GM23338 (cell line): ENCODE data around the gene GARS1. TPM values are rescaled to one million over a fixed set of nuclear protein-coding genes. Genes with fewer than 3 reads are reported as not detected.

Experiments used
- ATAC-seq: fragments of 200-7000 bp; cut with Tn5 transposase; 3 replicates; pipeline ENCODE4 v1.9.1; 2020
- DNase-seq: peaks from one replicate; pipeline ENCODE4 v3.0.0-alpha.2; 2015; ENCODE audit warnings: low spot score
- H2AFZ ChIP-seq: fragments of 200-600 bp; sonication (generic); 2 replicates; pipeline ENCODE4 v1.8.0; 2016; ENCODE audit warnings: antibody characterized with exemption, mild to moderate bottlenecking, moderate library complexity
- H3F3A ChIP-seq: fragments of 200-600 bp; sonication (generic); replicated peaks from 2 replicates; pipeline ENCODE4 v1.8.0; 2017; ENCODE audit warnings: antibody characterized with exemption, mixed run types, low read depth
- H3K27ac ChIP-seq: fragments of 200-600 bp; sonication (generic); 2 replicates; pipeline ENCODE4 v1.6.1; 2016; ENCODE audit warnings: low read depth
- H3K27me3 ChIP-seq: fragments of 200-600 bp; sonication (generic); 2 replicates; pipeline ENCODE4 v1.8.0; 2016; ENCODE audit warnings: mild to moderate bottlenecking, mixed run types, moderate library complexity; ENCODE audit not compliant: insufficient read depth
- H3K36me3 ChIP-seq: fragments of 200-600 bp; sonication (generic); 2 replicates; pipeline ENCODE4 v1.8.0; 2016; ENCODE audit warnings: mild to moderate bottlenecking; ENCODE audit not compliant: insufficient read depth
- H3K4me1 ChIP-seq: fragments of 200-600 bp; sonication (generic); 2 replicates; pipeline ENCODE4 v1.8.0; 2016; ENCODE audit warnings: mild to moderate bottlenecking, moderate library complexity; ENCODE audit not compliant: insufficient read depth
- H3K4me2 ChIP-seq: fragments of 200-600 bp; sonication (generic); 2 replicates; pipeline ENCODE4 v1.7.1; 2017; ENCODE audit warnings: mixed run types
- H3K4me3 ChIP-seq: fragments of 200-600 bp; sonication (generic); 2 replicates; pipeline ENCODE4 v1.6.1; 2016; ENCODE audit warnings: mixed run types
- H3K79me2 ChIP-seq: fragments of 200-600 bp; sonication (generic); replicated peaks from 2 replicates; pipeline ENCODE4 v1.8.0; 2017; ENCODE audit warnings: mild to moderate bottlenecking; ENCODE audit not compliant: insufficient read depth
- H3K9me2 ChIP-seq: fragments of 200-600 bp; sonication (generic); 2 replicates; pipeline ENCODE4 v1.8.0; 2017; ENCODE audit not compliant: insufficient read depth
- H4K20me1 ChIP-seq: fragments of 200-600 bp; sonication (generic); replicated peaks from 2 replicates; pipeline ENCODE4 v1.8.0; 2017; ENCODE audit warnings: mild to moderate bottlenecking; ENCODE audit not compliant: insufficient read depth
- H3K27ac Mint-ChIP-seq: 2 replicates; pipeline ENCODE4 v1.8.0; 2020; ENCODE audit warnings: inconsistent platforms, mild to moderate bottlenecking, moderate library complexity, mixed read lengths
- H3K27me3 Mint-ChIP-seq: 3 replicates; pipeline ENCODE4 v1.8.0; 2022; ENCODE audit warnings: low read depth, mild to moderate bottlenecking, moderate library complexity, mixed read lengths, inconsistent platforms; ENCODE audit not compliant: insufficient read depth, poor library complexity
- H3K36me3 Mint-ChIP-seq: 3 replicates; pipeline ENCODE4 v1.8.0; 2021; ENCODE audit warnings: low read depth, mild to moderate bottlenecking, inconsistent platforms, moderate library complexity, mixed read lengths
- H3K4me1 Mint-ChIP-seq: 3 replicates; pipeline ENCODE4 v1.8.0; 2020; ENCODE audit warnings: mild to moderate bottlenecking, inconsistent platforms, mixed read lengths
- H3K4me3 Mint-ChIP-seq: 3 replicates; pipeline ENCODE4 v1.8.0; 2021; ENCODE audit warnings: moderate library complexity, mild to moderate bottlenecking, inconsistent platforms, mixed read lengths
- H3K9me3 Mint-ChIP-seq: 3 replicates; pipeline ENCODE4 v1.8.0; 2020; ENCODE audit warnings: moderate library complexity, mild to moderate bottlenecking, inconsistent platforms, mixed read lengths
- JUNB ChIP-seq: IDR thresholded peaks from one replicate; pipeline ENCODE4 v1.6.1; 2016; ENCODE audit warnings: antibody characterized with exemption; ENCODE audit not compliant: unreplicated experiment
- ZNF114 ChIP-seq: fragments of 250-450 bp; sonication (Bioruptor Pico); IDR thresholded peaks from 2 replicates; pipeline ENCODE4 v1.5.0; 2020; ENCODE audit warnings: mild to moderate bottlenecking, moderate library complexity
- ZNF462 ChIP-seq: fragments of 250-450 bp; sonication (Bioruptor Pico); IDR thresholded peaks from 2 replicates; pipeline ENCODE4 v1.5.0; 2020; ENCODE audit warnings: mild to moderate bottlenecking, moderate library complexity
- polyA plus RNA-seq: library from polyadenylated mRNA; unstranded; fragments of >200 nt; fragmentation: Nextera tagmentation; extraction: Ambion mirVana; gene quantifications from 2 replicates; pipeline ENCODE4 v1.2.1, GENCODE V29; 2016
- total RNA-seq: library from RNA; depleted of rRNA; stranded (reverse); fragments of >200 nt; shearing (Covaris generic); gene quantifications from 2 replicates; pipeline ENCODE4 v1.2.3, GENCODE V29; 2014
- TF ChIP-seq, protein P1 (sequence below), 2 experiments: fragments of 200-600 bp in 1 of 2; sonication (generic) in 1 of 2; conservative IDR thresholded peaks; 2 replicates each; pipeline versions ENCODE4 v1.5.1 to v1.6.1; 2016 to 2017; ENCODE audit warnings: antibody characterized with exemption in 2 of 2, low read depth in 2 of 2, mild to moderate bottlenecking in 2 of 2, moderate library complexity in 1 of 2

Gene GARS1
- total and polyA plus RNA-seq, 2 experiments from 2014 or later = 207 to 241 TPM

DNA sequence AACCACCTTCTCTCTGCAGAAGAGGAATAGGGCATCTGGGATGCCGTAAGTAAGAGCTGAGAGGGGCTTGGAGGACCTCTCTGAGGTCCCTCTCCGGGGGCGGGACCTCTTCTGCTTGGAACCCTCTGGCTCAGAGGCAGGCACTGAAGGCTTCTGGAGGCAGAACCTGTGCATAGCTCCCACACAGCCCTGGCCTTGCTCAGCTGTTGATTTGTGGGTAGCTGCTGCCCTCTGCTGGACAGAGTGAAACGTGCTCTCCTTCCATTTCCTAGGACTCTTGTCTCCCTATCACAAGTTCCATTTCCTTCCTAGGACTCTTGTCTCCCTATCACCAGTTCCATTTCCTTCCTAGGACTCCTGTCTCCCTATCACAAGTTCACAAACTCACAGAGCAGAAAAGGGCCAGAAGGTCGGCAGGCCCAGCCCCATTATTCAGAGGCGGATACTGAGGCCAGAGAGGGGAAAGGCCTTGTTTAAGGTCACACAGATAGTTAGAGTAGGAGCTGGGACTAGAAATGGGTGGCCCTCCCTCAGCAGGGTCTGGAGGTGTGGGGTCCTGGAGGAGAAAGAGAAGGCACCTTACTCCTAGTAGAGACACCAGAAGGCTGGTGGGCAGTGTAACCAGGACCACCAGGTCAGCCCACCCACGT, 30.3 kb upstream of the GARS1 start:
- no peaks in the 10 kb centered on the region for H3F3A ChIP-seq
- H3K27ac Mint-ChIP-seq = peak overlapping the region; percentile 14; the same call in 1 of the 2 replicates
- H3K4me2 ChIP-seq = no peak overlapping the region
- H3K27me3 ChIP-seq = no peaks in the 10 kb centered on the region
- DNase-seq = peak; percentile 94
- H3K4me1 ChIP-seq = peaks cover 22% of the 10 kb centered on the region
- TF ChIP-seq ZNF462 (CRISPR knock-in tag) (peak; percentile 75; the same call in 1 of the 2 replicates), ZNF114 (no peak), JUNB (no peak)
- TF ChIP-seq, protein P1, sequence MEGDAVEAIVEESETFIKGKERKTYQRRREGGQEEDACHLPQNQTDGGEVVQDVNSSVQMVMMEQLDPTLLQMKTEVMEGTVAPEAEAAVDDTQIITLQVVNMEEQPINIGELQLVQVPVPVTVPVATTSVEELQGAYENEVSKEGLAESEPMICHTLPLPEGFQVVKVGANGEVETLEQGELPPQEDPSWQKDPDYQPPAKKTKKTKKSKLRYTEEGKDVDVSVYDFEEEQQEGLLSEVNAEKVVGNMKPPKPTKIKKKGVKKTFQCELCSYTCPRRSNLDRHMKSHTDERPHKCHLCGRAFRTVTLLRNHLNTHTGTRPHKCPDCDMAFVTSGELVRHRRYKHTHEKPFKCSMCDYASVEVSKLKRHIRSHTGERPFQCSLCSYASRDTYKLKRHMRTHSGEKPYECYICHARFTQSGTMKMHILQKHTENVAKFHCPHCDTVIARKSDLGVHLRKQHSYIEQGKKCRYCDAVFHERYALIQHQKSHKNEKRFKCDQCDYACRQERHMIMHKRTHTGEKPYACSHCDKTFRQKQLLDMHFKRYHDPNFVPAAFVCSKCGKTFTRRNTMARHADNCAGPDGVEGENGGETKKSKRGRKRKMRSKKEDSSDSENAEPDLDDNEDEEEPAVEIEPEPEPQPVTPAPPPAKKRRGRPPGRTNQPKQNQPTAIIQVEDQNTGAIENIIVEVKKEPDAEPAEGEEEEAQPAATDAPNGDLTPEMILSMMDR (conservative IDR thresholded peaks at IDR 0.05; ENCODE audit: low read depth in 2 of 2) = peak; percentile 81 to 99
- H3K79me2 ChIP-seq = no peaks in the 10 kb centered on the region
- H3K9me2 ChIP-seq = no peaks in the 10 kb centered on the region
- H3K4me3 Mint-ChIP-seq = no peak overlapping the region
- ATAC-seq = peak; percentile 97
- no peak overlapping the region for H3K4me3 ChIP-seq
- no peaks in the 10 kb centered on the region for H4K20me1 ChIP-seq
- H3K36me3 Mint-ChIP-seq = no peaks in the 10 kb centered on the region; the same call in 2 of the 3 replicates
- H2AFZ ChIP-seq = no peak overlapping the region
- H3K27ac ChIP-seq = no peak overlapping the region
- peaks cover 23% of the 10 kb centered on the region for H3K4me1 Mint-ChIP-seq
- H3K9me3 Mint-ChIP-seq = no peaks in the 10 kb centered on the region
- no peaks in the 10 kb centered on the region for H3K36me3 ChIP-seq
- H3K27me3 Mint-ChIP-seq = peaks cover 2% of the 10 kb centered on the region
